ENCODE results near the gene MYO5A.

GRCh38 chr15:52448011-52448890 is 80.4 kb downstream of the MYO5A start:
- TF ChIP-seq GATA1 (IDR thresholded peaks at IDR 0.05; ENCODE audit: low read depth, low read length) (no peak), POLR2A (IDR thresholded peaks at IDR 0.05; ENCODE audit: low read length) (no peak)

All from erythroblast (primary cell).